H9 (cell line): ENCODE measurements around the gene DFFB. TPM values are rescaled to one million over a fixed set of nuclear protein-coding genes. Genes with fewer than 3 reads are reported as not detected.

Experiments
- DNase-seq: peaks from one replicate; pipeline ENCODE4 v3.0.0-alpha.2; 2017
- H2AFZ ChIP-seq: one replicate; pipeline ENCODE4 v1.6.1; 2013; ENCODE audit warnings: mild to moderate bottlenecking, low read length, control low read depth, moderate library complexity
- H2AK5ac ChIP-seq: 2 replicates; pipeline ENCODE4 v1.6.1; 2013; ENCODE audit warnings: low read length, control low read depth, mixed read lengths; ENCODE audit not compliant: insufficient read length
- H2BK120ac ChIP-seq: one replicate; pipeline ENCODE4 v1.6.1; 2013; ENCODE audit warnings: low read depth, mild to moderate bottlenecking, low read length, control low read depth, inconsistent platforms; ENCODE audit not compliant: poor library complexity, severe bottlenecking
- H2BK12ac ChIP-seq: 2 replicates; pipeline ENCODE4 v1.6.1; 2013; ENCODE audit warnings: low read length, control low read depth, mixed read lengths, low read depth; ENCODE audit not compliant: insufficient read length
- H2BK15ac ChIP-seq: 2 replicates; pipeline ENCODE4 v1.6.1; 2013; ENCODE audit warnings: low read depth, low read length, control low read depth
- H2BK20ac ChIP-seq: one replicate; pipeline ENCODE4 v1.6.1; 2013; ENCODE audit warnings: low read depth, mild to moderate bottlenecking, low read length, control low read depth, inconsistent platforms; ENCODE audit not compliant: poor library complexity, severe bottlenecking
- H2BK5ac ChIP-seq: 2 replicates; pipeline ENCODE4 v1.6.1; 2013; ENCODE audit warnings: low read length, control low read depth, mixed read lengths; ENCODE audit not compliant: insufficient read length
- H3K14ac ChIP-seq: 2 replicates; pipeline ENCODE4 v1.6.1; 2013; ENCODE audit warnings: low read length, control low read depth; ENCODE audit not compliant: insufficient read depth
- H3K18ac ChIP-seq: 2 replicates; pipeline ENCODE4 v1.6.1; 2013; ENCODE audit warnings: low read depth, mild to moderate bottlenecking, mixed read lengths, low read length, control low read depth; ENCODE audit not compliant: insufficient read length
- H3K23ac ChIP-seq: 2 replicates; pipeline ENCODE4 v1.6.1; 2013; ENCODE audit warnings: low read length, control low read depth, mixed read lengths, low read depth; ENCODE audit not compliant: insufficient read length
- H3K23me2 ChIP-seq: 2 replicates; pipeline ENCODE4 v1.6.1; 2013; ENCODE audit warnings: low read depth, mild to moderate bottlenecking, mixed read lengths, low read length, control low read depth; ENCODE audit not compliant: insufficient read length, poor library complexity, severe bottlenecking
- H3K27ac ChIP-seq: 2 replicates; pipeline ENCODE4 v1.5.1; 2013; ENCODE audit warnings: low read length, control low read depth, mixed read lengths, low read depth; ENCODE audit not compliant: insufficient read length
- H3K27me3 ChIP-seq: 2 replicates; pipeline ENCODE4 v1.6.1; 2013; ENCODE audit warnings: low read length, control low read depth, inconsistent platforms; ENCODE audit not compliant: insufficient read depth
- H3K4ac ChIP-seq: 2 replicates; pipeline ENCODE4 v1.6.1; 2013; ENCODE audit warnings: low read depth, mild to moderate bottlenecking, control low read depth, inconsistent platforms, low read length, moderate library complexity
- H3K4me1 ChIP-seq: 2 replicates; pipeline ENCODE4 v1.6.1; 2013; ENCODE audit warnings: low read length, control low read depth, inconsistent platforms; ENCODE audit not compliant: insufficient read depth
- H3K4me2 ChIP-seq: 2 replicates; pipeline ENCODE4 v1.6.1; 2013; ENCODE audit warnings: low read length, control low read depth, mixed read lengths; ENCODE audit not compliant: insufficient read length, insufficient read depth
- H3K56ac ChIP-seq: 2 replicates; pipeline ENCODE4 v1.6.1; 2013; ENCODE audit warnings: low read depth, mild to moderate bottlenecking, mixed read lengths, low read length, control low read depth; ENCODE audit not compliant: insufficient read length
- H3K79me1 ChIP-seq: 2 replicates; pipeline ENCODE4 v1.6.1; 2013; ENCODE audit warnings: low read depth, mild to moderate bottlenecking, moderate library complexity, low read length, control low read depth, inconsistent platforms; ENCODE audit not compliant: insufficient read depth, poor library complexity, severe bottlenecking
- H3K79me2 ChIP-seq: 2 replicates; pipeline ENCODE4 v1.6.1; 2013; ENCODE audit warnings: low read length, control low read depth, inconsistent platforms; ENCODE audit not compliant: insufficient read depth
- H3K9ac ChIP-seq: 2 replicates; pipeline ENCODE4 v1.6.1; 2013; ENCODE audit warnings: low read length, control low read depth, mixed read lengths; ENCODE audit not compliant: insufficient read length; ENCODE audit errors: extremely low read depth
- H3K9me3 ChIP-seq: one replicate; pipeline ENCODE4 v1.6.1; 2013; ENCODE audit warnings: low read depth, low read length, inconsistent platforms; ENCODE audit not compliant: control insufficient read depth
- H3T11ph ChIP-seq: one replicate; pipeline ENCODE4 v1.6.1; 2013; ENCODE audit warnings: mild to moderate bottlenecking, low read length, control low read depth, inconsistent platforms
- H4K20me1 ChIP-seq: one replicate; pipeline ENCODE4 v1.6.1; 2013; ENCODE audit not compliant: control insufficient read depth, insufficient read length, insufficient read depth
- H4K5ac ChIP-seq: 2 replicates; pipeline ENCODE4 v1.6.1; 2013; ENCODE audit warnings: low read depth, mild to moderate bottlenecking, mixed read lengths, low read length, control low read depth; ENCODE audit not compliant: insufficient read length
- H4K8ac ChIP-seq: replicated peaks from 2 replicates; pipeline ENCODE4 v1.6.1; 2013; ENCODE audit warnings: low read length, control low read depth, mixed read lengths, low read depth; ENCODE audit not compliant: insufficient read length
- H4K91ac ChIP-seq: 2 replicates; pipeline ENCODE4 v1.6.1; 2013; ENCODE audit warnings: low read depth, mild to moderate bottlenecking, moderate library complexity, mixed read lengths, low read length, control low read depth; ENCODE audit not compliant: insufficient read length
- H3K27ac Mint-ChIP-seq, 3 experiments: 2 replicates in 2 of 3; 3 replicates in 1 of 3; pipeline ENCODE4 v1.8.0; 2020 to 2021; ENCODE audit warnings: mixed read lengths in 3 of 3, mild to moderate bottlenecking in 1 of 3, moderate library complexity in 1 of 3
- H3K27me3 Mint-ChIP-seq: 2 replicates; pipeline ENCODE4 v1.8.0; 2021; ENCODE audit warnings: low read depth, mild to moderate bottlenecking, moderate library complexity, mixed read lengths
- H3K36me3 Mint-ChIP-seq, 3 experiments: 2 replicates in 2 of 3; 3 replicates in 1 of 3; pipeline ENCODE4 v1.8.0; 2020 to 2021; ENCODE audit warnings: low read depth in 3 of 3, mixed read lengths in 3 of 3; ENCODE audit not compliant: insufficient read depth in 1 of 3
- H3K4me1 Mint-ChIP-seq, 2 experiments: 2 replicates each; pipeline ENCODE4 v1.8.0; 2020; ENCODE audit warnings: mixed read lengths in 2 of 2
- H3K4me3 Mint-ChIP-seq, 2 experiments: 2 replicates in 1 of 2; 3 replicates in 1 of 2; pipeline ENCODE4 v1.8.0; 2020 to 2021; ENCODE audit warnings: mild to moderate bottlenecking in 2 of 2, mixed read lengths in 2 of 2, moderate library complexity in 1 of 2
- H3K9me3 Mint-ChIP-seq, 2 experiments: 2 replicates in 1 of 2; 3 replicates in 1 of 2; pipeline ENCODE4 v1.8.0; 2020; ENCODE audit warnings: mild to moderate bottlenecking in 2 of 2, mixed read lengths in 2 of 2, moderate library complexity in 1 of 2
- CTCF ChIP-seq: fragments of 200-600 bp; sonication (generic); conservative IDR thresholded peaks from 3 replicates; pipeline ENCODE4 v1.8.0; 2021; ENCODE audit warnings: antibody characterized with exemption, mild to moderate bottlenecking
- WGBS: extraction: QIAGEN DNeasy Blood & Tissue Kit; methylation state at CpG from one replicate; pipeline ENCODE4 v1.1.7; 2013; ENCODE audit warnings: missing lambda C conversion rate, low lambda C conversion rate, mixed read lengths; ENCODE audit not compliant: insufficient read length; ENCODE audit errors: extremely low coverage; 5-methylcytosine and 5-hydroxymethylcytosine counted together
- total RNA-seq: library from RNA; stranded (reverse); gene quantifications from 2 replicates; pipeline ENCODE4 v1.2.1, GENCODE V29; 2021

The DFFB gene
- total RNA-seq, 1 experiment from 2014 or later: 9.7 TPM

- Histone ChIP-seq H3K14ac (no peak overlapping the region), H2BK5ac (no peak overlapping the region), H2BK12ac (no peak overlapping the region), H4K20me1 (no peaks in the 10 kb centered on the region), H2AFZ (no peak overlapping the region), H3K27me3 (no peaks in the 10 kb centered on the region), H3K4ac (no peak overlapping the region), H2BK20ac (no peak overlapping the region), H4K5ac (no peak overlapping the region), H3K27ac (no peak overlapping the region), H3K18ac (no peak overlapping the region), H3K4me1 (no peaks in the 10 kb centered on the region), H4K91ac (no peak overlapping the region), H3K9ac (no peak overlapping the region), H3K56ac (no peak overlapping the region), H3K79me1 (peaks cover 4% of the 10 kb centered on the region), H3T11ph (no peak overlapping the region), H2BK15ac (no peak overlapping the region; the same call in 1 of the 2 replicates), H4K8ac (no peak overlapping the region), H2BK120ac (no peak overlapping the region), H3K9me3 (no peaks in the 10 kb centered on the region), H3K23ac (no peak overlapping the region), H2AK5ac (no peak overlapping the region), H3K4me2 (no peak overlapping the region), H3K79me2 (peaks cover 8% of the 10 kb centered on the region; the same call in 1 of the 2 replicates), H3K23me2 (no peaks in the 10 kb centered on the region)
- H3K4me3 Mint-ChIP-seq: no peak overlapping the region
- H3K27ac Mint-ChIP-seq: no peak overlapping the region
- no peaks in the 10 kb centered on the region; the same call in 1 of the 2 replicates for H3K27me3 Mint-ChIP-seq
- WGBS: no CpG with 5 or more reads among the region's 26 CpGs
- DNase-seq: no peak
- no peaks in the 10 kb centered on the region for H3K4me1 Mint-ChIP-seq
- peaks cover 23 to 47% (median 47%) of the 10 kb centered on the region in 3 experiments; a peak in 6 of 7 replicates for H3K36me3 Mint-ChIP-seq
- TF ChIP-seq CTCF: no peak
- peaks cover 0 to 1% of the 10 kb centered on the region in 2 experiments; a peak in 1 of 5 replicates for H3K9me3 Mint-ChIP-seq
These were observed 33.4 kb downstream of the DFFB start for GRCh38 chr1:3890389-3891328.
